Common myeloid progenitor, CD34-positive (primary cell): ENCODE measurements around the gene NODAL.
A peak's percentile ranks its signal among the peaks of the same experiment; 100 is the strongest.

Source experiments
- CTCF ChIA-PET: fragments of 350-600 bp; sonication (Branson Sonifier 250); formaldehyde crosslinking; loops from one replicate; lab custom pipeline; 2021; ENCODE audit warnings: antibody characterized with exemption; lab: Charles Lee
- POLR2A ChIA-PET: fragments of 350-600 bp; sonication (Branson Sonifier 250); formaldehyde crosslinking; loops from one replicate; lab custom pipeline; 2021; ENCODE audit warnings: antibody characterized with exemption; lab: Charles Lee
- DNase-seq, 3 donors: peaks; one replicate each; pipeline versions ENCODE4 v3.0.0 to v3.0.0-alpha.2; 2013
- H3K27ac ChIP-seq, 2 experiments: 1 replicate in 1 of 2; 2 replicates in 1 of 2; pipeline ENCODE4 v1.7.0; 2013; ENCODE audit warnings: inconsistent platforms in 2 of 2, low read length in 2 of 2, mild to moderate bottlenecking in 2 of 2, low read depth in 1 of 2, moderate library complexity in 1 of 2; ENCODE audit not compliant: severe bottlenecking in 2 of 2, insufficient read depth in 1 of 2, poor library complexity in 1 of 2
- H3K27me3 ChIP-seq, 5 experiments: replicated peaks in 2 of 5; 1 replicate in 3 of 5; 2 replicates in 2 of 5; pipeline versions ENCODE4 v1.6.1 to v1.7.0; 2013; ENCODE audit warnings: low read length in 4 of 5, mild to moderate bottlenecking in 2 of 5, moderate library complexity in 2 of 5, inconsistent platforms in 1 of 5; ENCODE audit not compliant: insufficient read depth in 5 of 5, control insufficient read depth in 4 of 5
- H3K36me3 ChIP-seq, 4 experiments: 1 replicate in 2 of 4; 2 replicates in 2 of 4; pipeline versions ENCODE4 v1.6.1 to v1.7.0; 2013; ENCODE audit warnings: low read length in 3 of 4, control low read depth in 1 of 4, mild to moderate bottlenecking in 1 of 4; ENCODE audit not compliant: control insufficient read depth in 4 of 4, insufficient read depth in 4 of 4
- H3K4me1 ChIP-seq, 4 experiments: 1 replicate in 3 of 4; 2 replicates in 1 of 4; pipeline versions ENCODE4 v1.6.1 to v1.7.1; 2013; ENCODE audit warnings: low read length in 3 of 4, mild to moderate bottlenecking in 3 of 4, control low read depth in 1 of 4, inconsistent platforms in 1 of 4, moderate library complexity in 1 of 4; ENCODE audit not compliant: control insufficient read depth in 4 of 4, insufficient read depth in 4 of 4; ENCODE audit errors: control extremely low read depth in 1 of 4
- H3K4me3 ChIP-seq, 7 experiments: 1 replicate in 4 of 7; 2 replicates in 3 of 7; pipeline versions ENCODE4 v1.5.1 to v1.7.0; 2013; ENCODE audit warnings: mild to moderate bottlenecking in 7 of 7, low read length in 6 of 7, moderate library complexity in 6 of 7, inconsistent platforms in 2 of 7, low read depth in 2 of 7, control low read depth in 1 of 7; ENCODE audit not compliant: insufficient read depth in 4 of 7, control insufficient read depth in 1 of 7; ENCODE audit errors: extremely low read depth in 1 of 7
- H3K9me3 ChIP-seq, 5 experiments: 1 replicate in 4 of 5; 2 replicates in 1 of 5; pipeline versions ENCODE4 v1.6.1 to v1.7.1; 2013; ENCODE audit warnings: low read length in 4 of 5, mild to moderate bottlenecking in 2 of 5, inconsistent platforms in 1 of 5, low read depth in 1 of 5, moderate library complexity in 1 of 5; ENCODE audit not compliant: control insufficient read depth in 4 of 5, insufficient read depth in 2 of 5; ENCODE audit errors: control extremely low read depth in 1 of 5
- WGBS: methylation state at CpG from one replicate; pipeline ENCODE4 v1.1.5; 2013; ENCODE audit not compliant: insufficient coverage; 5-methylcytosine and 5-hydroxymethylcytosine counted together

Gene NODAL

GRCh38 chr10:70458329-70459060, 17.0 kb upstream of the NODAL start:
- CTCF ChIA-PET: interaction anchor here (0.7 to 11.2 kb wide), 4 partner anchors 52 to 732 kb away, joined by 3 to 238 read pairs (median 20); no protein-coding TSS in a partner anchor
- Histone ChIP-seq H3K4me3 (peak overlapping the region in 4 of 7 experiments; percentile 15 to 62 (median 43)), H3K9me3 (no peaks in the 10 kb centered on the region), H3K4me1 (peaks cover 0 to 22% (median 13%) of the 10 kb centered on the region in 4 experiments), H3K27me3 (peaks cover 2 to 58% (median 24%) of the 10 kb centered on the region in 5 experiments), H3K27ac (no peak overlapping the region), H3K36me3 (no peaks in the 10 kb centered on the region)
- WGBS: 5% methylated on average over 46 of the region's 62 CpGs
- POLR2A ChIA-PET: interaction anchor here (1.3 kb wide), 1 partner anchor 54 kb away, joined by 4 read pairs; no protein-coding TSS in a partner anchor
- DNase-seq: peak; percentile 59 to 84 (median 76)

GRCh38 chr10:70457759-70458305, 16.4 kb upstream of the NODAL start:
- CTCF ChIA-PET: interaction anchor here (0.7 to 11.2 kb wide), 3 partner anchors 82 to 733 kb away, joined by 3 to 238 read pairs (median 5); no protein-coding TSS in a partner anchor
- Histone ChIP-seq H3K27me3 (peaks cover 2 to 58% (median 24%) of the 10 kb centered on the region in 5 experiments), H3K9me3 (no peaks in the 10 kb centered on the region), H3K4me1 (peaks cover 0 to 21% (median 13%) of the 10 kb centered on the region in 4 experiments), H3K27ac (no peak overlapping the region), H3K4me3 (peak overlapping the region in 3 of 7 experiments; percentile 35 to 62 (median 51)), H3K36me3 (no peaks in the 10 kb centered on the region)
- POLR2A ChIA-PET: interaction anchor here (1.3 kb wide), 1 partner anchor 53 kb away, joined by 4 read pairs; no protein-coding TSS in a partner anchor
- DNase-seq: no peak
- WGBS: 46% methylated on average over 17 of the region's 17 CpGs

- POLR2A ChIA-PET: no interaction called here
- Histone ChIP-seq H3K4me3 (no peak overlapping the region), H3K36me3 (no peaks in the 10 kb centered on the region), H3K4me1 (peaks cover 0 to 11% (median 10%) of the 10 kb centered on the region in 4 experiments), H3K27ac (no peak overlapping the region), H3K27me3 (peaks cover 2 to 58% (median 24%) of the 10 kb centered on the region in 5 experiments), H3K9me3 (no peaks in the 10 kb centered on the region)
- CTCF ChIA-PET: interaction anchor here (0.8 to 2.0 kb wide), 2 partner anchors 20 to 67 kb away, joined by 4 to 10 read pairs; no protein-coding TSS in a partner anchor
- DNase-seq: no peak
- WGBS: 73% methylated on average over 3 of the region's 8 CpGs
Observed at GRCh38 chr10:70456164-70456563, 14.7 kb upstream of the NODAL start.

GRCh38 chr10:70455213-70455630, 13.7 kb upstream of the NODAL start:
- no peaks in the 10 kb centered on the region for H3K36me3 ChIP-seq
- H3K27me3 ChIP-seq: peaks cover 2 to 52% (median 25%) of the 10 kb centered on the region in 5 experiments
- ChIA-PET POLR2A (no interaction called here), CTCF (interaction anchor here (0.7 to 2.0 kb wide), 6 partner anchors 9 to 84 kb away, joined by 3 to 10 read pairs (median 4); no protein-coding TSS in a partner anchor)
- no peak for DNase-seq
- no peaks in the 10 kb centered on the region for H3K9me3 ChIP-seq
- no peak overlapping the region for H3K27ac ChIP-seq
- peaks cover 0 to 11% (median 10%) of the 10 kb centered on the region in 4 experiments for H3K4me1 ChIP-seq
- WGBS: 55% methylated on average over 4 of the region's 6 CpGs
- H3K4me3 ChIP-seq: no peak overlapping the region

- Histone ChIP-seq H3K27me3 (peaks cover 0 to 6% (median 0%) of the 10 kb centered on the region in 5 experiments), H3K4me3 (no peak overlapping the region), H3K27ac (no peak overlapping the region), H3K36me3 (no peaks in the 10 kb centered on the region), H3K4me1 (no peaks in the 10 kb centered on the region), H3K9me3 (no peaks in the 10 kb centered on the region)
- no peak for DNase-seq
- 100% methylated on average over 2 of the region's 2 CpGs for WGBS
- CTCF ChIA-PET: interaction anchor here (0.7 to 0.8 kb wide), 2 partner anchors 84 to 85 kb away, joined by 3 read pairs; no protein-coding TSS in a partner anchor
- POLR2A ChIA-PET: no interaction called here
Observed at GRCh38 chr10:70448236-70448635, 6.8 kb upstream of the NODAL start.

GRCh38 chr10:70445718-70446657, 4.5 kb upstream of the NODAL start:
- H3K27me3 ChIP-seq: peaks cover 0 to 25% (median 14%) of the 10 kb centered on the region in 5 experiments
- H3K9me3 ChIP-seq: no peaks in the 10 kb centered on the region
- H3K36me3 ChIP-seq: no peaks in the 10 kb centered on the region
- no peak overlapping the region for H3K4me3 ChIP-seq
- no peak overlapping the region for H3K27ac ChIP-seq
- H3K4me1 ChIP-seq: peaks cover 0 to 9% (median 6%) of the 10 kb centered on the region in 4 experiments
- ChIA-PET CTCF (interaction anchor here (1.2 to 2.8 kb wide), 3 partner anchors 9 to 15 kb away, joined by 4 to 7 read pairs (median 5); no protein-coding TSS in a partner anchor), POLR2A (no interaction called here)
- DNase-seq: no peak
- 90% methylated on average over 8 of the region's 8 CpGs for WGBS
